DOHH2 (cell line): Measurements from ENCODE around the gene TWSG1.

ENCODE experiments used
- H3F3A ChIP-seq: fragments of 200-600 bp; sonication (generic), shearing (Covaris generic); 2 replicates; pipeline ENCODE4 v1.6.0; 2016; ENCODE audit warnings: antibody characterized with exemption, mild to moderate bottlenecking; ENCODE audit not compliant: control insufficient read depth, insufficient read depth
- H3K27ac ChIP-seq: fragments of 200-600 bp; sonication (generic); 2 replicates; pipeline ENCODE4 v1.5.1; 2014; ENCODE audit warnings: low read depth, mild to moderate bottlenecking, low read length, moderate library complexity
- H3K27me3 ChIP-seq: fragments of 200-600 bp; sonication (generic); 2 replicates; pipeline ENCODE4 v1.6.1; 2014; ENCODE audit warnings: mild to moderate bottlenecking, low read length, mixed read lengths; ENCODE audit not compliant: control insufficient read depth
- H3K36me3 ChIP-seq: fragments of 200-600 bp; sonication (generic); 2 replicates; pipeline ENCODE4 v1.6.1; 2014; ENCODE audit warnings: mild to moderate bottlenecking, low read length, moderate library complexity, mixed read lengths; ENCODE audit not compliant: control insufficient read depth
- H3K4me1 ChIP-seq: fragments of 200-600 bp; sonication (generic); 2 replicates; pipeline ENCODE4 v1.6.1; 2014; ENCODE audit warnings: mild to moderate bottlenecking, low read length, mixed read lengths; ENCODE audit not compliant: control insufficient read depth
- H3K4me2 ChIP-seq: fragments of 200-600 bp; sonication (generic); 2 replicates; pipeline ENCODE4 v1.6.0; 2014; ENCODE audit warnings: mild to moderate bottlenecking, low read length, moderate library complexity
- H3K4me3 ChIP-seq: fragments of 200-600 bp; sonication (generic); 2 replicates; pipeline ENCODE4 v1.5.1; 2014; ENCODE audit warnings: mild to moderate bottlenecking, low read length, mixed read lengths
- H3K79me2 ChIP-seq: fragments of 200-600 bp; sonication (generic); 2 replicates; pipeline ENCODE4 v1.6.1; 2014; ENCODE audit warnings: mild to moderate bottlenecking, low read length, mixed read lengths; ENCODE audit not compliant: control insufficient read depth
- H3K9me2 ChIP-seq: fragments of 200-600 bp; sonication (generic); replicated peaks from 2 replicates; pipeline ENCODE4 v1.6.1; 2014; ENCODE audit warnings: mild to moderate bottlenecking, low read length, mixed read lengths; ENCODE audit not compliant: control insufficient read depth
- H3K9me3 ChIP-seq: fragments of 200-600 bp; sonication (generic); 2 replicates; pipeline ENCODE4 v1.6.1; 2014; ENCODE audit warnings: antibody characterized with exemption, low read length, mixed read lengths; ENCODE audit not compliant: control insufficient read depth, insufficient read depth
- H4K20me1 ChIP-seq: fragments of 200-600 bp; sonication (generic); 2 replicates; pipeline ENCODE4 v1.6.0; 2014; ENCODE audit warnings: low read depth, mild to moderate bottlenecking, antibody characterized with exemption, low read length, moderate library complexity; ENCODE audit not compliant: control insufficient read depth, insufficient read depth
- EZH2phosphoT487 ChIP-seq: fragments of 200-600 bp; sonication (generic); IDR thresholded peaks from 2 replicates; pipeline ENCODE4 v1.6.1; 2017; ENCODE audit warnings: borderline replicate concordance, mild to moderate bottlenecking, antibody characterized with exemption, low read length, moderate library complexity, mixed read lengths
- TF ChIP-seq, protein P1 (sequence below): fragments of 200-600 bp; sonication (generic); IDR thresholded peaks from one replicate; pipeline ENCODE4 v1.5.1; 2014; ENCODE audit warnings: antibody characterized with exemption, mild to moderate bottlenecking, low read depth, low read length; ENCODE audit not compliant: poor library complexity, severe bottlenecking

Gene TWSG1

DNA sequence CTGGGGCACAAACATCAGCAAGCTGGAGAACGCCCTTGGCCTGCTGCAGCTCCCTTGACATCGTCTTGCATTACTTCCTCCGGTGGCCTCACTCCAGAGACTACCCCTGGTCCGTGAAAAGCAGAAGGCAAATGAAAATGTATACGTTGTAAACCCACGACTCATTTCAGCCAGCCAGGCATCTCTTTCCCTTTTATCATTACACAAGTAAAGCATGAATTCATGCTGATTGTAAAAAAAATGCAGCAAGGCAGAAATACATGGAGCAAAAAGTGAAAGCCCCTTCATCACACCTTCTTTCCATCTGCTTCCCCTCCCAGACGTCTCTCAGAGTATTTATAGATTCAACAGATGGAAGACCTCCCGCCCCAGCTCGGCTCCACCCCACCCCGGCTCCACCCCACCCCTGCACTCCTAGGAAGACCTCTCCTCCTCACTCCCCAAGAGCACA is 99.1 kb downstream of the TWSG1 start:
- no peaks in the 10 kb centered on the region for H3K27me3 ChIP-seq
- no peaks in the 10 kb centered on the region for H3K79me2 ChIP-seq
- no peaks in the 10 kb centered on the region for H3F3A ChIP-seq
- H3K27ac ChIP-seq: peak overlapping the region; percentile 32
- no peaks in the 10 kb centered on the region for H3K9me2 ChIP-seq
- peaks cover 14% of the 10 kb centered on the region for H3K4me1 ChIP-seq
- no peaks in the 10 kb centered on the region for H3K9me3 ChIP-seq
- H3K36me3 ChIP-seq: no peaks in the 10 kb centered on the region
- TF ChIP-seq, protein P1, sequence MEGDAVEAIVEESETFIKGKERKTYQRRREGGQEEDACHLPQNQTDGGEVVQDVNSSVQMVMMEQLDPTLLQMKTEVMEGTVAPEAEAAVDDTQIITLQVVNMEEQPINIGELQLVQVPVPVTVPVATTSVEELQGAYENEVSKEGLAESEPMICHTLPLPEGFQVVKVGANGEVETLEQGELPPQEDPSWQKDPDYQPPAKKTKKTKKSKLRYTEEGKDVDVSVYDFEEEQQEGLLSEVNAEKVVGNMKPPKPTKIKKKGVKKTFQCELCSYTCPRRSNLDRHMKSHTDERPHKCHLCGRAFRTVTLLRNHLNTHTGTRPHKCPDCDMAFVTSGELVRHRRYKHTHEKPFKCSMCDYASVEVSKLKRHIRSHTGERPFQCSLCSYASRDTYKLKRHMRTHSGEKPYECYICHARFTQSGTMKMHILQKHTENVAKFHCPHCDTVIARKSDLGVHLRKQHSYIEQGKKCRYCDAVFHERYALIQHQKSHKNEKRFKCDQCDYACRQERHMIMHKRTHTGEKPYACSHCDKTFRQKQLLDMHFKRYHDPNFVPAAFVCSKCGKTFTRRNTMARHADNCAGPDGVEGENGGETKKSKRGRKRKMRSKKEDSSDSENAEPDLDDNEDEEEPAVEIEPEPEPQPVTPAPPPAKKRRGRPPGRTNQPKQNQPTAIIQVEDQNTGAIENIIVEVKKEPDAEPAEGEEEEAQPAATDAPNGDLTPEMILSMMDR: no peak
- no peak for TF ChIP-seq EZH2phosphoT487
- H4K20me1 ChIP-seq: no peaks in the 10 kb centered on the region
- peak overlapping the region; percentile 38 for H3K4me3 ChIP-seq
- H3K4me2 ChIP-seq: peak overlapping the region; percentile 52

DNA sequence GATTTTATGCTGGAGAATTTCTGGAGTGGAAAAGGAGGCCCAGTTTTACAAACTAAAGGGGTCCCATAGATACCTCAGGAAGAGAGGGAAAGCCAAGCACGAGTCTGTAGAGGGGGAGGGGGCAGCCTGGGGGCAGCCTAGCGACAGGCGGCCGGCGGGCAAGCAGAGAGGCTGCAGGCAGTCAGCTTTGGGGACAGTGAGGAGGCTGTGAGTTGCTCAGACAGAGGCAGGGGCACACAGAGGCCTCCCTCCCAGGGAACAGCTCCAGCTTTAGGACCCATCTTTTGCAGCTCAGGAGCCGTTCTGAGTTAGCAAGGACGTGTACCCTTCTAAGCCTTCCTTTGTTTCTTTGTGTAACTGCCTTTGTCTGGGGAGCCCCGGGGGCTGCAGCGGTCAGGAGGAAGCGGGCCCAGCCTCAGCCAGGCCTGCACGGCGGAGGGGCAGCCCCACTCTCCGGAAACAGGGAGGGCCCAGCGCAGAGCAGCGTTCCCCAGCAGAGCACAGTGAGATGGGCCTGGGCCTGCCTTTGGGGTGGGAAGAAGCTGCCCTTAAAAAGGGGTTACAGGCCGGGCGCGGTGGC is 99.6 kb downstream of the TWSG1 start:
- Histone ChIP-seq H3K9me3 (no peaks in the 10 kb centered on the region), H3K27ac (no peak overlapping the region), H3K9me2 (no peaks in the 10 kb centered on the region), H3K4me2 (peak overlapping the region; percentile 52), H3K4me1 (peaks cover 14% of the 10 kb centered on the region), H3K4me3 (0 out of 2 replicates have a peak overlapping the region, but pooled peaks have one; percentile 13), H3F3A (no peaks in the 10 kb centered on the region), H4K20me1 (no peaks in the 10 kb centered on the region), H3K27me3 (no peaks in the 10 kb centered on the region), H3K79me2 (no peaks in the 10 kb centered on the region), H3K36me3 (no peaks in the 10 kb centered on the region)
- no peak for TF ChIP-seq EZH2phosphoT487
- TF ChIP-seq, protein P1: no peak

DNA sequence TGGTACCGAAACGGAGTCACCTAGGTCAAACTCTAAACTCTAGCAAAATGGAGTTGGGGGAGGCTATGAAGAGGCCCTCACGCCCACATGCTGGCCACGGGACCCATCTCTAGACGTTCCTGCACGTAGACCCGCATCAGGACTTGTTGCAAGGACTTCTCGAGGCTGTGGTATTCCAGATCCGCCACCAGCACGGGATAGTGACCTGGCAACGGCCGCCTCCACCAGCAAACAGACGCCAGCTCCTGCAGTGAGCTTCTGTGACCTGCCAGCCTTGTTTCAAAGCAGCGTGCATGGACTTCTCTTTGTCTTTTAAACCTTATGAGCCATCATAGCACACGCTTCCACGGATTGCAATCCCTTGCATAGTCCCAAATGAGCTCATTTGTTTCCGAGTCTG is 100.5 kb downstream of the TWSG1 start:
- H3K27ac ChIP-seq: no peak overlapping the region
- H3K36me3 ChIP-seq: no peaks in the 10 kb centered on the region
- no peak overlapping the region for H3K4me3 ChIP-seq
- H3K9me2 ChIP-seq: no peaks in the 10 kb centered on the region
- no peaks in the 10 kb centered on the region for H4K20me1 ChIP-seq
- H3K79me2 ChIP-seq: no peaks in the 10 kb centered on the region
- TF ChIP-seq EZH2phosphoT487: no peak
- TF ChIP-seq, protein P1: no peak
- no peaks in the 10 kb centered on the region for H3K27me3 ChIP-seq
- no peaks in the 10 kb centered on the region for H3F3A ChIP-seq
- peaks cover 16% of the 10 kb centered on the region for H3K4me1 ChIP-seq
- H3K4me2 ChIP-seq: no peak overlapping the region
- H3K9me3 ChIP-seq: no peaks in the 10 kb centered on the region
